ENCODE results near the gene PTPRN2.

Gene PTPRN2

GRCh38 chr7:157604661-157605381 lies 982.8 kb downstream of the PTPRN2 start:
- H3K4me1 ChIP-seq (ENCODE audit: control insufficient read depth, insufficient read depth, low read length), result no peaks in the 10 kb centered on the region
- H3K36me3 ChIP-seq (ENCODE audit: insufficient read depth, low read length), result no peaks in the 10 kb centered on the region
- no peak overlapping the region for H3K9ac ChIP-seq (ENCODE audit: low read depth, low read length)
- H3K4me2 ChIP-seq (ENCODE audit: low read length), result no peak overlapping the region
- no peaks in the 10 kb centered on the region for H3K27me3 ChIP-seq (ENCODE audit: control insufficient read depth, insufficient read depth, low read length)
- H3K9me3 ChIP-seq (replicated peaks; ENCODE audit: low read length), result peaks cover 4% of the 10 kb centered on the region
- no peak overlapping the region for H3K4me3 ChIP-seq (ENCODE audit: low read length)

GRCh38 chr7:157603716-157604115 lies 983.9 kb downstream of the PTPRN2 start:
- Histone ChIP-seq H3K27me3 (ENCODE audit: control insufficient read depth, insufficient read depth, low read length) (no peaks in the 10 kb centered on the region), H3K9me3 (replicated peaks; ENCODE audit: low read length) (peaks cover 4% of the 10 kb centered on the region), H3K4me2 (ENCODE audit: low read length) (no peak overlapping the region), H3K4me3 (ENCODE audit: low read length) (no peak overlapping the region), H3K9ac (ENCODE audit: low read depth, low read length) (no peak overlapping the region), H3K36me3 (ENCODE audit: insufficient read depth, low read length) (no peaks in the 10 kb centered on the region), H3K4me1 (ENCODE audit: control insufficient read depth, insufficient read depth, low read length) (no peaks in the 10 kb centered on the region)

DNA sequence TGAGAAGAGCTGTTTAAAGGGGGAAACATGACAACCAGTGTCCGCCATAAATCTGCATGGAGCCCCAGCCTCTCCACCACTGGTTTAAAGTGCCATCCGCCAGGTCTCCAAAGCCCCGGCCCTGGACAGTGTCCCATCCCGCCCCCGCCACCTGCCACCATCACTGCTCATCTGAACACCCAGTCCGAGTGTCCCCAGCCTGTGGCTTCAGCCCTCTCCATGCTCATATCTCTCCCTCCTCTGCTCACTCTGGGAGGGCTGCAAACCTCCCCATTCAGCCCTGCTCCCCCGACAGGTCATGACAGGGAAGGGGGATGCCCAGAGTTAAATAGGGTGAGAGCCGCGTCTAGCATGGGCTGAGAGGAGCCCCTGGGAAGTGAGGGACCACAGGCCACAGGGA lies 984.6 kb downstream of the PTPRN2 start:
- Histone ChIP-seq H3K36me3 (ENCODE audit: insufficient read depth, low read length) (no peaks in the 10 kb centered on the region), H3K4me1 (ENCODE audit: control insufficient read depth, insufficient read depth, low read length) (no peaks in the 10 kb centered on the region), H3K9ac (ENCODE audit: low read depth, low read length) (no peak overlapping the region), H3K27me3 (ENCODE audit: control insufficient read depth, insufficient read depth, low read length) (no peaks in the 10 kb centered on the region), H3K4me3 (ENCODE audit: low read length) (no peak overlapping the region), H3K4me2 (ENCODE audit: low read length) (no peak overlapping the region), H3K9me3 (replicated peaks; ENCODE audit: low read length) (peaks cover 4% of the 10 kb centered on the region)

- H3K4me1 ChIP-seq (ENCODE audit: control insufficient read depth, insufficient read depth, low read length), result no peaks in the 10 kb centered on the region
- no peak overlapping the region for H3K4me3 ChIP-seq (ENCODE audit: low read length)
- peaks cover 4% of the 10 kb centered on the region for H3K9me3 ChIP-seq (replicated peaks; ENCODE audit: low read length)
- no peaks in the 10 kb centered on the region for H3K27me3 ChIP-seq (ENCODE audit: control insufficient read depth, insufficient read depth, low read length)
- no peak overlapping the region for H3K9ac ChIP-seq (ENCODE audit: low read depth, low read length)
- H3K4me2 ChIP-seq (ENCODE audit: low read length), result no peak overlapping the region
- no peaks in the 10 kb centered on the region for H3K36me3 ChIP-seq (ENCODE audit: insufficient read depth, low read length)
These were observed 985.0 kb downstream of the PTPRN2 start for GRCh38 chr7:157602581-157602980.

DNA sequence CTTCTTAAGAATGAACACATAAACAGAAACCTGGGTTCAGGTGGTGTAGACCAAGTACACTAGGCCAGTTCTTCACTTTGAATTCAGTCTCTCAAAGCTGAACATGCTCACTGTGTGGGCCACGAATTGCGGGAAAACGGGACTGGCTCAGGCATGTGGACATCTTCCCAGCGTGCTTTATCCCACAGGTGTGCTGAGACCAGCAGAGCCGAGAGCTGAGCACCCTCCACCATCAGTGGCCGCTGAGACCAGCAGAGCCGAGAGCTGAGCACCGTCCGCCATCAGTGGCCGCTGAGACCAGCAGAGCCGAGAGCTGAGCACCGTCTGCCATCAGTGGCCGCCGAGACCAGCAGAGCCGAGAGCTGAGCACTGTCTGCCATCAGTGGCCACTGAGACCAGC lies 985.5 kb downstream of the PTPRN2 start:
- no peak overlapping the region for H3K4me3 ChIP-seq (ENCODE audit: low read length)
- H3K27me3 ChIP-seq (ENCODE audit: control insufficient read depth, insufficient read depth, low read length), result no peaks in the 10 kb centered on the region
- no peaks in the 10 kb centered on the region for H3K4me1 ChIP-seq (ENCODE audit: control insufficient read depth, insufficient read depth, low read length)
- H3K4me2 ChIP-seq (ENCODE audit: low read length), result no peak overlapping the region
- no peaks in the 10 kb centered on the region for H3K36me3 ChIP-seq (ENCODE audit: insufficient read depth, low read length)
- H3K9me3 ChIP-seq (replicated peaks; ENCODE audit: low read length), result peaks cover 4% of the 10 kb centered on the region
- H3K9ac ChIP-seq (ENCODE audit: low read depth, low read length), result no peak overlapping the region

DNA sequence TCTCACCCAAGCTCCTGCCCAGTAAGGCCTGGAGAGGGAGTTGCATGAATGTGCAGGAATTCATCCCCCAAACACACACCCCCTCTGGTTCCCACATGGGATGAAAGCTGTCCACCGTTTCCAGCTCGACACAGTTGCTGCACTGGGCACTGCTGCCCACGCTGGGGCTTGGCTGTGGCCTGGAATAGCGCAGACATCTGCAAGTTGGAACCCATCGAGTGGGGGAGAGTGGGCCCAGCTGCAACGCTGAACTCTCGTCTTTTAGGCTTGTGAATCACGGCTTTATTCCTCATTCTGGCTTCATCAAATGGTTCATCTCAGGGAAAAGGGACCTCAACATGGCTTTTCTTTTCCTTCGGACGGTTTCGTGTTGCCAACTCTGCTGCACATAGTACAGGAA lies 986.1 kb downstream of the PTPRN2 start:
- Histone ChIP-seq H3K9me3 (replicated peaks; ENCODE audit: low read length) (peaks cover 4% of the 10 kb centered on the region), H3K9ac (ENCODE audit: low read depth, low read length) (no peak overlapping the region), H3K27me3 (ENCODE audit: control insufficient read depth, insufficient read depth, low read length) (no peaks in the 10 kb centered on the region), H3K4me3 (ENCODE audit: low read length) (no peak overlapping the region), H3K4me2 (ENCODE audit: low read length) (no peak overlapping the region), H3K36me3 (ENCODE audit: insufficient read depth, low read length) (no peaks in the 10 kb centered on the region), H3K4me1 (ENCODE audit: control insufficient read depth, insufficient read depth, low read length) (no peaks in the 10 kb centered on the region)

GRCh38 chr7:157599491-157599890 lies 988.1 kb downstream of the PTPRN2 start:
- H3K9me3 ChIP-seq (replicated peaks; ENCODE audit: low read length), result no peaks in the 10 kb centered on the region
- no peaks in the 10 kb centered on the region for H3K27me3 ChIP-seq (ENCODE audit: control insufficient read depth, insufficient read depth, low read length)
- H3K36me3 ChIP-seq (ENCODE audit: insufficient read depth, low read length), result no peaks in the 10 kb centered on the region
- no peak overlapping the region for H3K4me2 ChIP-seq (ENCODE audit: low read length)
- H3K9ac ChIP-seq (ENCODE audit: low read depth, low read length), result no peak overlapping the region
- no peak overlapping the region for H3K4me3 ChIP-seq (ENCODE audit: low read length)
- H3K4me1 ChIP-seq (ENCODE audit: control insufficient read depth, insufficient read depth, low read length), result no peaks in the 10 kb centered on the region

DNA sequence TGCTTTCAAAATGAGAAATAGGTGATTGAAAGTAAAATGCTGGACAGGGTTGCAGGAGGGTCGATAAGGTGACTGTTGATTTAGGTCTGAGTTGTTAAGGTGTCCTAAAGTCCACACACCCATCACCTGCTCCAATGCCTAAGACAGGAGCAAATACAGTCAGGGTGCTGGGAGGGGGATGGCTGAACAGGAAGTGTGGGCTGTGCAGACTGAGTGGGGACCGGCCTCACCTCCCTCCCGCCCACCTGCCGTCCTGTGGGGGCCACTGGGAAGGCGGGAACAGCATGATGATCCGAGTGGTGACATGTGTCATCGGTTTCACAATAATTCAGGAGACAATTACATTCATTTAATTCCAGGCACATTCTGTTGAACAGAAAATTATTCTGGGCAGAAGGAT lies 990.1 kb downstream of the PTPRN2 start:
- no peaks in the 10 kb centered on the region for H3K36me3 ChIP-seq (ENCODE audit: insufficient read depth, low read length)
- H3K4me3 ChIP-seq (ENCODE audit: low read length), result no peak overlapping the region
- no peaks in the 10 kb centered on the region for H3K27me3 ChIP-seq (ENCODE audit: control insufficient read depth, insufficient read depth, low read length)
- H3K4me2 ChIP-seq (ENCODE audit: low read length), result no peak overlapping the region
- no peak overlapping the region for H3K9ac ChIP-seq (ENCODE audit: low read depth, low read length)
- H3K4me1 ChIP-seq (ENCODE audit: control insufficient read depth, insufficient read depth, low read length), result no peaks in the 10 kb centered on the region
- H3K9me3 ChIP-seq (replicated peaks; ENCODE audit: low read length), result peaks cover 6% of the 10 kb centered on the region

- no peaks in the 10 kb centered on the region for H3K4me1 ChIP-seq (ENCODE audit: control insufficient read depth, insufficient read depth, low read length)
- no peaks in the 10 kb centered on the region for H3K27me3 ChIP-seq (ENCODE audit: control insufficient read depth, insufficient read depth, low read length)
- H3K9me3 ChIP-seq (replicated peaks; ENCODE audit: low read length), result peaks cover 9% of the 10 kb centered on the region
- H3K4me2 ChIP-seq (ENCODE audit: low read length), result no peak overlapping the region
- H3K36me3 ChIP-seq (ENCODE audit: insufficient read depth, low read length), result no peaks in the 10 kb centered on the region
- H3K4me3 ChIP-seq (ENCODE audit: low read length), result no peak overlapping the region
- no peak overlapping the region for H3K9ac ChIP-seq (ENCODE audit: low read depth, low read length)
These were observed 990.7 kb downstream of the PTPRN2 start for GRCh38 chr7:157596881-157597280.

DNA sequence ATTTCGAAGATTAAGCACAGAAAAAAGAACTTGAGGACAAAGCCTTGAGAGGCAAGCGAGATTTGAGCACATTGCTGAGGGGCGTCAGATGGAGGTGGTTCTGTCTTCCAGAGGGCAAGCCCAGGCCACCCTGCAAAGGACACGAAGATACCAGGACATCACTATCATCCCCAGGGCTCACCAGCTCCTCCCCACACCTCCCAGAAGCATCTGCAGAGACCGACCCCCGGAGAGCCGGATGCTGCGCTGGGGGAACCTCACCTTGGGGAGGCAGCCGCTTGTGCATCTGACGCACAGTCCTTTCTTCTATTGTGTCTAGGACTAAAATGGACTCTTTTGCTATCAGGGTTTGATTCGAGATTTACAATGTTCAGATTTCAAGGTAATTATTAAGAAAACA lies 991.2 kb downstream of the PTPRN2 start:
- H3K27me3 ChIP-seq (ENCODE audit: control insufficient read depth, insufficient read depth, low read length), result no peaks in the 10 kb centered on the region
- no peak overlapping the region for H3K9ac ChIP-seq (ENCODE audit: low read depth, low read length)
- no peak overlapping the region for H3K4me3 ChIP-seq (ENCODE audit: low read length)
- H3K4me1 ChIP-seq (ENCODE audit: control insufficient read depth, insufficient read depth, low read length), result no peaks in the 10 kb centered on the region
- H3K4me2 ChIP-seq (ENCODE audit: low read length), result no peak overlapping the region
- no peaks in the 10 kb centered on the region for H3K36me3 ChIP-seq (ENCODE audit: insufficient read depth, low read length)
- peaks cover 9% of the 10 kb centered on the region for H3K9me3 ChIP-seq (replicated peaks; ENCODE audit: low read length)

GRCh38 chr7:157596026-157596425 lies 991.6 kb downstream of the PTPRN2 start:
- Histone ChIP-seq H3K4me2 (ENCODE audit: low read length) (no peak overlapping the region), H3K36me3 (ENCODE audit: insufficient read depth, low read length) (no peaks in the 10 kb centered on the region), H3K4me1 (ENCODE audit: control insufficient read depth, insufficient read depth, low read length) (no peaks in the 10 kb centered on the region), H3K27me3 (ENCODE audit: control insufficient read depth, insufficient read depth, low read length) (no peaks in the 10 kb centered on the region), H3K9ac (ENCODE audit: low read depth, low read length) (no peak overlapping the region), H3K9me3 (replicated peaks; ENCODE audit: low read length) (peaks cover 9% of the 10 kb centered on the region), H3K4me3 (ENCODE audit: low read length) (no peak overlapping the region)

- H3K27me3 ChIP-seq (ENCODE audit: control insufficient read depth, insufficient read depth, low read length), result no peaks in the 10 kb centered on the region
These were observed 992.4 kb downstream of the PTPRN2 start for GRCh38 chr7:157595086-157595855.

More at GRCh38 chr7:157595086-157595855, 992.4 kb downstream of the PTPRN2 start:
- Histone ChIP-seq H3K4me1 (ENCODE audit: control insufficient read depth, insufficient read depth, low read length) (no peaks in the 10 kb centered on the region), H3K4me3 (ENCODE audit: low read length) (no peak overlapping the region), H3K9ac (ENCODE audit: low read depth, low read length) (no peak overlapping the region), H3K9me3 (replicated peaks; ENCODE audit: low read length) (peaks cover 9% of the 10 kb centered on the region), H3K4me2 (ENCODE audit: low read length) (no peak overlapping the region), H3K36me3 (ENCODE audit: insufficient read depth, low read length) (no peaks in the 10 kb centered on the region)
